Calu3 (cell line): ENCODE data around the gene NUDT15. TPM values are rescaled to one million over a fixed set of nuclear protein-coding genes. Genes with fewer than 3 reads are reported as not detected.

Source experiments
- BruUV-seq: library from RNA; stranded (reverse); fragments of 400-500 nt; replicated peaks from 2 replicates; lab custom pipeline; 2021; lab: Mats Ljungman, UMichigan
- CTCF ChIA-PET: fragments of 300-600 bp; sonication (Branson Sonifier 250); formaldehyde crosslinking; loops from one replicate; lab custom pipeline; 2022; ENCODE audit warnings: antibody characterized with exemption; lab: Charles Lee
- DNase-seq: peaks from one replicate; pipeline ENCODE4 v3.0.0; 2022
- H3K27ac Mint-ChIP-seq: one replicate; pipeline ENCODE4 v1.8.0; 2022; ENCODE audit warnings: mixed read lengths; ENCODE audit not compliant: unreplicated experiment
- H3K27me3 Mint-ChIP-seq: one replicate; pipeline ENCODE4 v1.8.0; 2022; ENCODE audit warnings: mixed read lengths; ENCODE audit not compliant: unreplicated experiment
- H3K36me3 Mint-ChIP-seq: one replicate; pipeline ENCODE4 v1.8.0; 2022; ENCODE audit warnings: mild to moderate bottlenecking, moderate library complexity, mixed read lengths; ENCODE audit not compliant: insufficient read depth, unreplicated experiment
- H3K4me1 Mint-ChIP-seq: one replicate; pipeline ENCODE4 v1.8.0; 2022; ENCODE audit warnings: mild to moderate bottlenecking, low read depth, mixed read lengths; ENCODE audit not compliant: unreplicated experiment
- H3K4me3 Mint-ChIP-seq: one replicate; pipeline ENCODE4 v1.8.0; 2022; ENCODE audit warnings: mild to moderate bottlenecking, low read depth, moderate library complexity, mixed read lengths; ENCODE audit not compliant: unreplicated experiment
- H3K9me3 Mint-ChIP-seq: one replicate; pipeline ENCODE4 v1.8.0; 2022; ENCODE audit warnings: low read depth, mixed read lengths; ENCODE audit not compliant: unreplicated experiment
- CTCF ChIP-seq: fragments of 200-600 bp; IDR thresholded peaks from one replicate; pipeline ENCODE4 v1.8.0; 2022; ENCODE audit warnings: antibody characterized with exemption; ENCODE audit not compliant: unreplicated experiment
- intact Hi-C: fragments of 100-400 bp; cut with micrococcal nuclease; formaldehyde crosslinking; loops from one replicate; pipeline ENCODE4 v1.10.0; 2022; ENCODE audit not compliant: unreplicated experiment
- total RNA-seq: library from RNA; stranded (reverse); gene quantifications from 2 replicates; pipeline ENCODE4 v1.2.3, GENCODE V29; 2022

NUDT15 gene
- total RNA-seq, 1 experiment from 2014 or later, result 19.4 TPM

- TF ChIP-seq CTCF, result no peak
- Mint-ChIP-seq H3K4me3 (peak overlapping the region; percentile 6), H3K4me1 (peaks cover 51% of the 10 kb centered on the region), H3K36me3 (peaks cover 28% of the 10 kb centered on the region), H3K9me3 (no peaks in the 10 kb centered on the region), H3K27me3 (no peaks in the 10 kb centered on the region), H3K27ac (peak overlapping the region; percentile 8)
- intact Hi-C loops, result no loop called here
- DNase-seq, result no peak
- no TSS peak for BruUV-seq
- CTCF ChIA-PET, result no interaction called here
These were observed 33.3 kb upstream of the NUDT15 start for GRCh38 chr13:48004201-48004600.

- H3K36me3 Mint-ChIP-seq, result peaks cover 12% of the 10 kb centered on the region
- no peaks in the 10 kb centered on the region for H3K9me3 Mint-ChIP-seq
- no peak overlapping the region for H3K27ac Mint-ChIP-seq
- no TSS peak for BruUV-seq
- CTCF ChIA-PET, result no interaction called here
- no peak for DNase-seq
- no peak for TF ChIP-seq CTCF
- intact Hi-C loops, result no loop called here
- no peaks in the 10 kb centered on the region for H3K27me3 Mint-ChIP-seq
- peaks cover 60% of the 10 kb centered on the region for H3K4me1 Mint-ChIP-seq
- no peak overlapping the region for H3K4me3 Mint-ChIP-seq
These were observed 31.1 kb upstream of the NUDT15 start for GRCh38 chr13:48006396-48006795.

- Mint-ChIP-seq H3K4me1 (peaks cover 36% of the 10 kb centered on the region), H3K4me3 (peak overlapping the region; percentile 1), H3K9me3 (no peaks in the 10 kb centered on the region), H3K27ac (peak overlapping the region; percentile 83), H3K36me3 (no peaks in the 10 kb centered on the region), H3K27me3 (no peaks in the 10 kb centered on the region)
- TF ChIP-seq CTCF, result no peak
- DNase-seq, result peak; percentile 56
- no TSS peak for BruUV-seq
- CTCF ChIA-PET, result no interaction called here
- intact Hi-C loops, result loop anchor here (2.0 kb wide), 1 partner anchor 28 kb away; the partner anchor contains the start of gene NUDT15
These were observed 28.2 kb upstream of the NUDT15 start for GRCh38 chr13:48009284-48009683.

- CTCF ChIA-PET, result no interaction called here
- no peak for DNase-seq
- Mint-ChIP-seq H3K27me3 (no peaks in the 10 kb centered on the region), H3K4me1 (peaks cover 24% of the 10 kb centered on the region), H3K4me3 (no peak overlapping the region), H3K27ac (no peak overlapping the region), H3K36me3 (no peaks in the 10 kb centered on the region), H3K9me3 (no peaks in the 10 kb centered on the region)
- intact Hi-C loops, result no loop called here
- no TSS peak for BruUV-seq
- no peak for TF ChIP-seq CTCF
These were observed 26.8 kb upstream of the NUDT15 start for GRCh38 chr13:48010698-48011097.
